Muscle layer of duodenum (tissue), 2 donors: ENCODE data around the gene MYL5.
"Not testable (repeated sequence)": the region's sequence is repeated elsewhere in the genome, so short reads cannot be mapped to it uniquely, and the experiment has no call there.

Experiments used
- H3K27ac ChIP-seq: one replicate; pipeline ENCODE4 v1.7.0; 2013; ENCODE audit warnings: mild to moderate bottlenecking, low read length
- H3K27me3 ChIP-seq: one replicate; pipeline ENCODE4 v1.7.0; 2013; ENCODE audit warnings: low read depth, mild to moderate bottlenecking, control low read depth, low read length
- H3K36me3 ChIP-seq, 2 donors: one replicate each; pipeline ENCODE4 v1.7.0; 2013; ENCODE audit warnings: low read length in 2 of 2, control low read depth in 1 of 2, mild to moderate bottlenecking in 1 of 2; ENCODE audit not compliant: insufficient read depth in 2 of 2, control insufficient read depth in 1 of 2
- H3K4me1 ChIP-seq, 2 donors: one replicate each; pipeline ENCODE4 v1.7.0; 2013; ENCODE audit warnings: low read length in 2 of 2, mild to moderate bottlenecking in 2 of 2, control low read depth in 1 of 2, moderate library complexity in 1 of 2; ENCODE audit not compliant: insufficient read depth in 2 of 2, control insufficient read depth in 1 of 2
- H3K4me3 ChIP-seq, 2 donors: one replicate each; pipeline ENCODE4 v1.7.0; 2013; ENCODE audit warnings: low read length in 2 of 2, low read depth in 1 of 2, mild to moderate bottlenecking in 1 of 2
- H3K9me3 ChIP-seq, 2 donors: one replicate each; pipeline ENCODE4 v1.7.0; 2013; ENCODE audit warnings: low read length in 2 of 2, control low read depth in 1 of 2, mild to moderate bottlenecking in 1 of 2; ENCODE audit not compliant: control insufficient read depth in 1 of 2
- donor health status: healthy.

The MYL5 gene

GRCh38 chr4:685679-686412, 11.5 kb downstream of the MYL5 start:
- Histone ChIP-seq H3K4me3 (no peak overlapping the region), H3K36me3 (no peaks in the 10 kb centered on the region), H3K9me3 (no peaks in the 10 kb centered on the region), H3K27ac (no peak overlapping the region), H3K27me3 (no peaks in the 10 kb centered on the region), H3K4me1 (peaks cover 8 to 41% of the 10 kb centered on the region in 2 donors)

GRCh38 chr4:686413-687040, 12.2 kb downstream of the MYL5 start:
- no peaks in the 10 kb centered on the region for H3K27me3 ChIP-seq
- no peak overlapping the region for H3K27ac ChIP-seq
- peaks cover 8 to 36% of the 10 kb centered on the region in 2 donors for H3K4me1 ChIP-seq
- H3K36me3 ChIP-seq, result no peaks in the 10 kb centered on the region
- no peaks in the 10 kb centered on the region for H3K9me3 ChIP-seq
- no peak overlapping the region for H3K4me3 ChIP-seq

- Histone ChIP-seq H3K27ac (peak overlapping the region; percentile 39), H3K4me1 (peaks cover 8 to 36% of the 10 kb centered on the region in 2 donors), H3K9me3 (no peaks in the 10 kb centered on the region), H3K36me3 (no peaks in the 10 kb centered on the region), H3K4me3 (peak overlapping the region in 1 of 2 donors; percentile 53), H3K27me3 (no peaks in the 10 kb centered on the region)
Observed at GRCh38 chr4:687048-687970, 13.0 kb downstream of the MYL5 start.

- H3K9me3 ChIP-seq, result no peaks in the 10 kb centered on the region
- H3K27me3 ChIP-seq, result no peaks in the 10 kb centered on the region
- peak overlapping the region; percentile 39 for H3K27ac ChIP-seq
- peaks cover 8 to 33% of the 10 kb centered on the region in 2 donors for H3K4me1 ChIP-seq
- H3K4me3 ChIP-seq, result peak overlapping the region; percentile 30 to 53
- no peaks in the 10 kb centered on the region for H3K36me3 ChIP-seq
Observed at GRCh38 chr4:687971-688853, 13.9 kb downstream of the MYL5 start.

- H3K27me3 ChIP-seq, result no peaks in the 10 kb centered on the region
Observed at GRCh38 chr4:688854-689681, 14.7 kb downstream of the MYL5 start, which contains the start of gene SLC49A3. Gene SLC49A3 (minus strand): TSS chr4:689151. CDS start chr4:689127, 24 bp downstream.

DNA sequence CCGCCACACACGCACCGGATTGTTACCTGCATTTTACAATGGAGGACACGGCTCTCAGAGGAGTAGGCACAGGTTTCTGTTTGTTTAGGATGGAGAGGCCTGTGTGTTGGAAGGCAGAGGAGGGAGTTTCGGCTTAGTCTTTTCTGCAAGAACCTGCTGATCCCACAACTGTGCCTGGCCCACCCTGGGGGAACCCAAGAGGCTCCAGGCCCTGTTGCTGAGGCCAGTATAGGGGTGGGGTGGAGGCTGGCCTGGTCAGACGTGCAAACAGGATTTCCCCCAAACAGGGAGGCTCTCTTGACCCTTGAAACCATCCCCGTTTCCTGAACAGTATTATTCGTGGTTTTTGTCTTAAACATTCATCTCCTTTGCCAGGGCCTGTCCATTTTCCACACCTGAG, 15.4 kb downstream of the MYL5 start:
- Histone ChIP-seq H3K4me3 (peak overlapping the region in 1 of 2 donors; percentile 53), H3K9me3 (no peaks in the 10 kb centered on the region), H3K27ac (peak overlapping the region; percentile 5)

More at GRCh38 chr4:688854-689681, 14.7 kb downstream of the MYL5 start, which contains the start of gene SLC49A3:
- Histone ChIP-seq H3K4me3 (peak within 1 kb of the TSS; percentile 30 to 53), H3K9me3 (no peaks in the 10 kb centered on the region), H3K4me1 (peaks cover 8 to 28% of the 10 kb centered on the region in 2 donors), H3K36me3 (no peaks in the 10 kb centered on the region), H3K27ac (peak within 1 kb of the TSS; percentile 39)

GRCh38 chr4:692771-693554, 18.6 kb downstream of the MYL5 start:
- Histone ChIP-seq H3K27me3 (no peaks in the 10 kb centered on the region), H3K4me1 (peaks cover 8 to 15% of the 10 kb centered on the region in 2 donors), H3K9me3 (no peaks in the 10 kb centered on the region), H3K36me3 (no peaks in the 10 kb centered on the region), H3K4me3 (no peak overlapping the region), H3K27ac (no peak overlapping the region)

More for the DNA sequence above, 15.4 kb downstream of the MYL5 start:
- Histone ChIP-seq H3K4me1 (peaks cover 8 to 28% of the 10 kb centered on the region in 2 donors), H3K36me3 (no peaks in the 10 kb centered on the region), H3K27me3 (no peaks in the 10 kb centered on the region)

GRCh38 chr4:694341-694940, 20.1 kb downstream of the MYL5 start:
- H3K4me1 ChIP-seq, H3K9me3 ChIP-seq, H3K27me3 ChIP-seq, H3K4me3 ChIP-seq, H3K27ac ChIP-seq, H3K36me3 ChIP-seq: not testable (repeated sequence)

DNA sequence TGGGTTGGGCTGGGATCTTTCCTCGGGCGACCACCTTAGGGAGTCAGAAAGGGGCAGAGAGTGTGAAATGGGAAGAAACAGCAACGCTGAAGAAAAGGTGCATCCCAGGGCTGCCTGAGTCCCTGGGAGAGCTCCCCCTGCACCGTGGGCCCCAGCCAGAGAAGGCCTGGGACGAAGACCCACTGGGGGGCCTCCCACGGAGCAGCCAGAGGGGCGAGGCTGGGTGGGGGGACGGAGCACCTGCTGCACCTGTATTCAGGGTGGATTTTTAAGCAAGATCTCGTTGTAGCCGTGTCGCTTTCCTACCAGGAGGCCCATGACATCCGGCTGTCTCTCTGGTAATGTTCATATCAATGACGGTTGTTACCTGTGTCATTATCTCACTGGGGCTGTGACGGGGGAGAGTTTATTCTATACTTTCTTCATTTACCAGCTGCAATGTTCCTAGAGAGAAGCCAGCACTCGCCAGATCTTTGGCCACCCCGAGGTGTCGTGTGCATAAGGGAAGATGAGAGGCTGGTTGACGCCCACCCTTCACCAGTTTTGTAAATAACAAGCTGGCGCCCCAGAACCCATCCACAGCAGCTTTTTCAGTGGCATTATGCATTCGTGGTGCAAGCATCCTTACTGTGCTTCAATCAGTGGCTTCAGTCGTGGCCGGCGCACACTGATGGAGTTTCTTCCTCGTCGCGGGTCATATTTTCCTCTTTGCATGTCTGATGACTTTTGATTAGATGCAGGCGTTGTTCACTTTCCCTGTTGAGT, 25.7 kb downstream of the MYL5 start:
- H3K4me1 ChIP-seq, result peaks cover 0 to under 1% of the 10 kb centered on the region in 2 donors
- H3K27me3 ChIP-seq, result no peaks in the 10 kb centered on the region
- H3K4me3 ChIP-seq, result no peak overlapping the region
- H3K36me3 ChIP-seq, result no peaks in the 10 kb centered on the region
- H3K9me3 ChIP-seq, result no peaks in the 10 kb centered on the region
- no peak overlapping the region for H3K27ac ChIP-seq
